Superior temporal gyrus (tissue), 1 donor: Measurements from ENCODE around the gene SSUH2.
"Not testable (repeated sequence)": the region's sequence is repeated elsewhere in the genome, so short reads cannot be mapped to it uniquely, and the experiment has no call there.

Experiments used
- DNase-seq: peaks from one replicate; pipeline ENCODE4 v3.0.0-alpha.2; 2016; ENCODE audit errors: extremely low spot score

The SSUH2 gene

DNA sequence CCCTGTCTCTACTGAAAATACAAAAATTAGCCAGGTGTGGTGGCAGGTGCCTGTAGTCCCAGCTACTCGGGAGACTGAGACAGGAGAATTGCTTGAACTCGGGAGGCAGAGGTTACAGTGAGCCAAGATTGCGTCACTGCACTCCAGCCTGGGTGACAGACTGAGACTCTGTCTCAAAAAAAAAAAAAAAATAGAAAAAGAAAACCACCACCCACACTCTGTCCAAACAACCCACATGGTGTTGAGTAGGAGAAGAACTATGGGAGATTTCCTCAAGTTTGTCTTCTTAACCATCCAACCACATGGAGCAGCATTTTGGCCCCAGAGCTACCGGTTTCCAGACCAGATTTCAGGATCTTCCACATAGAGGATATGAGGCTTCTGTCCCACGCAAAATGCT lies 64.2 kb downstream of the SSUH2 start:
- DNase-seq: not testable (repeated sequence)

DNA sequence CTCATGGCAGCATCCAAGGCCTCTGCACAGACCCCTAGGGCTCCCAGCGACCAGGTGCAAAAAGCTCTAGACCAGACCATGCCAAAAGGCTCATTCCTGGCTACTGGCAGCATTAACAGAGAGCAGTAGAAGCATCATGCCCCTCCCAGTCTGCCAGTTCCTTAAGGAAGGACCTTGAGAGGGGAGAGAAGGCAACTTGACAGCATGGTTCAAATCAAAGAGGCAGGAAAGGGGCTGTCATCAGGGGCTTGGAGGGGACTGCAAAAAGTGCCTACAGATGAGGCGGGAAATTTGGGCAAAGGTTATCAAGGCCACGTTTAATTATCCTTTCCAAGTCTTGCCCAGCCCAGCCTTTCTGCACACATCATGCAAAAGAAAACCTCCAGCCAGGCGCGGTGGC lies 64.7 kb downstream of the SSUH2 start:
- no peak for DNase-seq

DNA sequence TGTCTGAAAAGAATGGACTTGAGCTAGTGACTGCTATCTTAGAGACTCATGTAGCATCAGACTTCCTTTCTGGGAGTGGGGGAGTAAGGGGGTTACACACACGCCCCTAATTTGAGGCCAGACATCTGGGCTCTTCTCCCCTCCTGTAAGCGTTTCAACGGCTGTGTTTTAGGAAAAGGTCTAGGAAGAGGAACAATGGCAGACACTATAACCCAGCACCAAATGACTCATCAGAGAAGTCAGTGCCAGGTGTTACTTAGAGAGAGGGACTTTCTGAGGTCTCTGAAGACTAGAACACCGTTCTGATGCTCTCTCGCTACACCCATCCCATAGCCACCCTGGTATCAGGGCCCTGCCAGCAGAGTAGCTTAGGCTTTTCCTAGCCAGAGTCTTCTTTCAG lies 65.5 kb downstream of the SSUH2 start:
- DNase-seq: no peak

DNA sequence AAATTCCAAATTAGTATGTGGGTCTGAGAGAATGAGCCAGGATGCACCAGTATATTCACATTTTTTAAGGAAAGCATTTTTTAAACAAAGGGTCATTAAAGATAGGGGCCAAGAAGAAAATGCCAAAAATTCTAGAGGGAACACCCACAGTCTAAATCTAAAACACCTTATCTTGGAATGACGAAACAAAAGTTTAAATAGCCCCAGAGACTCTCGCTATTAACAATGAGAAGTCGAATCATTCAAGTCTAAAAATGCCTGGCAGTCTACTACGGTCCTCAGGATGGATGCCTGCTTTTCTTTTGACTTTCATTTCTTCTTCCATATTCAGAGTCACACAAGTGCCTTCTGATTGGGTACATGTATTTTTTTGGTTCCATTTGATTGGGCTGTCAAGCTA lies 66.3 kb downstream of the SSUH2 start:
- no peak for DNase-seq

DNA sequence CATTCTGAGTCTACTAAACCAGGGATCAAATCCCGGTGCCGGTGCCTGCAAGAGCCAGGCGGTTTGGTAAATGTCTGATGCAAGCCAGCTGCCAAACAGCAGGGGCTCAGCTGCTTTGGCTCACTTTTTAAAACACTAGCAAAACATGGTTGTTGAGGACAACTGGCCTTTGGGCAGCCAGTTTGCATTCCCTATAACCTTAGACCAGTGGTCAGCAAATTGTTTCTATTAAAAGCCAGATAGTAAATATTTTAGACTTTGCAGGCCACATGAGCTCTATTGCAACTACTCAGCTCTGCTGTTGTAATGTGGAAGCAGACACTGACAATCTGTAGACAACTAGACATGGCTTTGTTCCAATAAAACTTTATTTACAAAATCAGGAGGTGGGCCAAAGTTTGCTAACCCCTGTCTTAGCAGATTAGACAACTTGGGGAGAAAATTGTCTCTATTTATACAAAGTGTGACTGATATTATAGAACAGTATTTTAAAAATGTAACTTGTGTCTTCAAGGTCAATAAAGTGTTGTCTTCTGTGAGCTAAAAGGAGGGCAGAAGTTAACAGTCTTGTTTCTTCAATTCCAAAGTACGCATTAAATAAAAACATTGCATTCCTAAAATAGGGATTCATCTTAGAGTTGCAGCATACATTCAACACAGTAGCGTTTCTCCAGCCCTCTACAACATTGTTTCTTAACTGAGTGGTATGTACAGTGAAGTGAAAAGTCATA lies 67.6 kb downstream of the SSUH2 start:
- no peak for DNase-seq

DNA sequence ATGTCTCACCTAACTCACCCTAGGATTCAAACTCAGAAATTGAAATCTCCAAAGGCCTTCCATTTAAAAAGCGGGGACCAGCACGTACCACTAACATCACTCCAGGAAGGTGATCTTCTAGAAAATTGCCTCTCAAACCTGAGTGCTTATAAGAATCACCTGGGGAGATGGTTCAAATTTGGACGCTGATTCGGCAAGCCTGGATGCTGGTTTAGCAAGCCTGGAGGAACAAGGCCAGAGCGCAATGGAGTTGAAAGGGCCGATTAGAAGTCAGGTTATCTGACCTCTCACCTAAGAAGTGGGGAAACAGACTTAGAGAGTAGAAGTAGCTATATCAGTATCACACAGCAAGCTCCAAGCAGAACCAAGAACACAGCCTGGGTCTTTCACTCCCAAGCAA lies 68.2 kb downstream of the SSUH2 start:
- DNase-seq: no peak

DNA sequence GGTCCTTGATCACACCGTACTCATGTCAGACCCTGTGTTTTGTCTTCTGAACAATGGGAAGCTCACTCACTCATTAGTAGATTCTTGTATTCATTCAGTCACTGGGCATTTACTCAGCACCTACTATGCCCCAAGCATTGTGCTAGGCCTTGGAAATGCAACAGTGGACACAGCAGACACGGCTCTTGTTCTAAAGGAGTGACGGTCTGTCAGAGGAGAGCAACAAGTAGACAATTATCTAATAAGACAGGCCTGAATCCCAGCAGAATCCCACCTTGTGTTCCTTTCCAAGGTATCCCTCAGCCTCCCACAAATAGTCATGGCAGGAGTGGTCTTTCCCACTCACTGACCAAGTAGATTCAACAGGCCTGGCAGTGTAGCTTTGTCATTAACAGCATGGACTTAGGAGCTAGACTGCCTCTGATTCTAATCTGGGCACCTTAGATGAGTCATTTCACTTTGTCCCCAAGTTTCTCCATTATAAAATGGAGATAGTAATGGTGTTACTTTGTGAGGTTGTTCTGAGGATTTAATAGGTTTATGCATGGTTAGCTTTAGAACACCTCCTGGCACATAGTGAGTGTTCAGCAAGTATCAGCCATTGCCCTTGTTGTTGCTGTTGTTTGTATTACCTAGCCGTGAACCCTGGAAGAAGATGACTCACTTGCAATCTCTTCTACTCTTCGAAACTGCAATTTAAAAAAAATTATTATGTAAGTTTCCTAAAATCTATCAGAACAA lies 69.1 kb downstream of the SSUH2 start:
- no peak for DNase-seq

DNA sequence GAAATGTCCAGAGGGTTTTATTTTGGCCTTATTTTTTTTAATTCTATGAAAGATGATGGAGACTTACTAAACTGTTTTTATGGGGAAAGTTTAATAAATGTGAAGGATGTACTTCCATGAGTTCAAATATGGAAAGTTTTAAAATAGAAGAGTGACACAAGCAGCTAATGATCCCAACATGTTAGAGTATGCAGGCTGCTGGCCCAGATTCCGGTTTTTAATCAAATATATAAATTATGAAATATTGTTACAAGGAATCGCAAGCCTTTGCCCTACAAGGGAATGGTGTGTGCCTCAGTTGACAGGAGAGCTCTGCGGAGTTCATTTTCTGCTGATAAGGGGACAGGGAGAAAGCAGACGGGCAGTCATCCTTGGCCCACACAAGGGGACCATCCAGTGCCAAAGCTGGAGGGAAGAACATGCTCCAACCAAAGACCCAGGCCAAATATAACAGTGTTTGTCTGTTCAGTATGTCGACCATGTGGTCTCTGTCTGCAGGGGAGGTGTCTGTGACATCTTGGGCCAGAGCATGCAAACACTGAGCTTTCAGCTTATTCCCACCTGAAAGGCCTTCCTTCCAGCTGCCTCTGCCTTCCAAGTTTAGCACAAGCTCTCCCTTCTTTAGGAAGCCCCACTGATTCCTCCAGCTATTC lies 69.8 kb downstream of the SSUH2 start:
- no peak for DNase-seq

DNA sequence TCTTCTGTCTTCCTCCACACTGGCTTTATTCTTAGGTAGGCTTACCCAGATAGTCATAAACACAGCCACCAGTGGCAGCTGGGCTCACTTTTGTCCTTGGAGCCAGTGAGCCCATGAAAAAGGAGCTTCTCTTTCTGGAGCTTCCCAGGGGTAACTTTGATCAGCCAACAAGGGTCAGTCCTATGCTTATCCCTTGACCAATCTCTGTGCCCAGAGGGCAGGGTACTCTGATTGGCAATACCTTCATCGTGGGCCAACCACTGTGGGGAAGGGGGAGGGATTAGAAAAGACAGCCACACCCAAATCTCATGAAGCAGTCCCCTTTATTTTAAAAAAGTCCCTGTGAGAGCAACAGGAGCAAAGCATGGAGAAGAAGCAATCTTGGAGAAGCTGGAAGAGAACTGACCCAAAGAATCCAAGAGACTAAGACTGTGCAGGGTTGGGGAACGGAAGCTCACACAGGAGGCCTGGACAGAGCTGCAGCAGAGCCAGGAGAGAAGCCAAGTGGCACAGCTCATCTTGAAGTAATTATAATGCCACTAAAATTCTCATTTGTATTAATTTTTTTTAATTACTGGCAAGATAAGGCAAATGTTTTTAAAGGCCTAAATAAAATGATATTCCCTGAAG lies 70.4 kb downstream of the SSUH2 start:
- DNase-seq: no peak

DNA sequence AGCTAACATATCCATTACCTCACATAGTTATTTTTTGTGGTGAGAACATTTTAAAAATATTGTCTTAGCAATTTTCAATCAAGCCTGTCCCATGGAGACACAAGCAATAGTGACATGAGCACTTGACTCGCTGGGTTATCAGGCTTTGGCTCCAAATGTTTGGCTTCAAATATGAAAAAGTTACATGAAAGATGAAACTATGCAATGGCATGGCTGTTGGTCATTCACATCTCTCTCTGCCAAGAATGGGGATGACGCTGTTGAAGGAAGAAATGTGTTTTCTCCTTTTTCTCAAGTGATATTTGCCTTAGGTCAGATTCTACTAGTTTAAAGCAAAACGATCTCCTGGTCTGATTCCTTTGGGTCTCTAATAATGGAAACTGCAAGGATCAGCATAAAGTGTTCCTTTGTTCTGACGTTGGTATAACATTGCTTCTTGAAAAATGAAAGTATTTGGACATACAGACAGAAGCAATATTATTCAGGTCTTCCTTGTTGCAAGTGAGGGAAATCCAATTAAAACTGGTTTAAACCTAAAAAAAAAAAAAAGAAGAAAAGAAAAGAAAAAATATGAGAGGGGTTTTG lies 71.2 kb downstream of the SSUH2 start:
- DNase-seq: no peak

DNA sequence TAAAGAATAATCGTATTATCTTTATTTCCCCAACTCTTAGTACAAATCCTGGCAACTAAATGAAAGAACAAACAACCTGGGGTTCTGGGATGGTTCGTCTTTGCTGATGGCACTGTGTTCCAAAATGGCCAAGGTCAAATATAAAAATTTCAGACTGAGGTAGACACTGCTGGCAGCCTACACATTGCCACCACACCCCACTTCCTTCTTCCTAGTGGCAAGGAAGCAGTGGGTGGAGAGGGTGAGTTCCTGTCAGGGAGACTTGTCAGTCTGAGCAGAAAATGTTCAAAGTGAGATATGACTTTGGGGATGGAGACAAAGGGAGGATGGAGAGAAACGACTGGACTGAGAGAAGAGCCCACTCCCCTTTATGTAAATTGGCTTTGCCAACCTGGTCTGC lies 73.3 kb downstream of the SSUH2 start:
- DNase-seq: no peak
